Stomach smooth muscle (tissue), 2 donors: Measurements from ENCODE around the gene YAF2.

Experiments
- H3K27ac ChIP-seq: one replicate; pipeline ENCODE4 v1.7.0; 2013; ENCODE audit warnings: mild to moderate bottlenecking, low read length, inconsistent platforms
- H3K27me3 ChIP-seq, 2 donors: one replicate each; pipeline ENCODE4 v1.7.0; 2013; ENCODE audit warnings: low read length in 2 of 2; ENCODE audit not compliant: insufficient read depth in 2 of 2, control insufficient read depth in 1 of 2
- H3K36me3 ChIP-seq, 2 donors: one replicate each; pipeline ENCODE4 v1.7.0; 2013; ENCODE audit warnings: low read length in 2 of 2; ENCODE audit not compliant: control insufficient read depth in 2 of 2, insufficient read depth in 2 of 2
- H3K4me1 ChIP-seq: one replicate; pipeline ENCODE4 v1.7.0; 2013; ENCODE audit warnings: low read length; ENCODE audit not compliant: control insufficient read depth, insufficient read depth
- H3K4me3 ChIP-seq, 2 donors: one replicate each; pipeline ENCODE4 v1.7.0; 2013; ENCODE audit warnings: low read length in 2 of 2
- H3K9ac ChIP-seq, 2 donors: one replicate each; pipeline ENCODE4 v1.7.0; 2013; ENCODE audit warnings: low read length in 2 of 2, mild to moderate bottlenecking in 1 of 2
- H3K9me3 ChIP-seq, 2 donors: one replicate each; pipeline ENCODE4 v1.7.0; 2013; ENCODE audit warnings: low read length in 2 of 2; ENCODE audit not compliant: control insufficient read depth in 2 of 2
- donor health status: healthy.
- donor health status: Pancreatic carcinoma.

Gene YAF2

GRCh38 chr12:42238240-42239140 is at the start of gene YAF2:
TSS of gene YAF2 (minus strand) at chr12:42238248. CDS start at chr12:42238180, 68 bp downstream.
- Histone ChIP-seq H3K9me3 (no peaks in the 10 kb centered on the region), H3K27me3 (no peaks in the 10 kb centered on the region), H3K36me3 (peaks cover 0 to 2% of the 10 kb centered on the region in 2 donors), H3K4me1 (peaks cover 3% of the 10 kb centered on the region), H3K4me3 (peak within 1 kb of the TSS; percentile 90 to 92), H3K27ac (peak within 1 kb of the TSS; percentile 60), H3K9ac (peak within 1 kb of the TSS; percentile 81 to 83)

- H3K4me1 ChIP-seq, result no peaks in the 10 kb centered on the region
- no peak overlapping the region for H3K27ac ChIP-seq
- H3K9ac ChIP-seq, result no peak overlapping the region
- no peaks in the 10 kb centered on the region for H3K36me3 ChIP-seq
- H3K4me3 ChIP-seq, result no peak overlapping the region
- H3K27me3 ChIP-seq, result no peaks in the 10 kb centered on the region
- no peaks in the 10 kb centered on the region for H3K9me3 ChIP-seq
Measured at GRCh38 chr12:42286741-42287140, 48.7 kb upstream of the YAF2 start.

DNA sequence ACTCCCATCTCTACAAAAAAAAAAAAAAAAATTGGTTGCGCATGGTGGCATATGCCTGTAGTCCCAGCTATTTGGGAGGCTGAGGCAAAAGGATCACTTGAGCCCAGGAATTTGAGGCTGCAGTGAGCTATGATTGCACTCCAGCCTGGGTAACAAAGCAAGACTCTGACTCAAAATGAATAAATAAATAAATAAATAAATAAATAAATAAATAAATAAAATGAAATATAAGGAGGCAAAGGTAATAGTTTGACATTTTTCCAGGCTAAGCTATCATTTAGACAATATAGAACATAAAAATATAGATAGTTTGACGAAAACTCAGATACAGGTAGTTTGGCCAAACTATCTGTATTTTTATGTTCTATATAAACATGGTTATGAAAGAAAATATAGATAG is 47.4 kb upstream of the YAF2 start:
- Histone ChIP-seq H3K4me3 (no peak overlapping the region), H3K9ac (no peak overlapping the region), H3K27me3 (no peaks in the 10 kb centered on the region)

GRCh38 chr12:42284876-42285275 is 46.8 kb upstream of the YAF2 start:
- no peak overlapping the region for H3K9ac ChIP-seq
- no peaks in the 10 kb centered on the region for H3K9me3 ChIP-seq
- H3K27me3 ChIP-seq, result no peaks in the 10 kb centered on the region
- no peak overlapping the region for H3K4me3 ChIP-seq
- no peak overlapping the region for H3K27ac ChIP-seq
- H3K4me1 ChIP-seq, result no peaks in the 10 kb centered on the region
- no peaks in the 10 kb centered on the region for H3K36me3 ChIP-seq

More for the DNA sequence above, 47.4 kb upstream of the YAF2 start:
- Histone ChIP-seq H3K27ac (no peak overlapping the region), H3K4me1 (no peaks in the 10 kb centered on the region), H3K36me3 (no peaks in the 10 kb centered on the region), H3K9me3 (no peaks in the 10 kb centered on the region)

DNA sequence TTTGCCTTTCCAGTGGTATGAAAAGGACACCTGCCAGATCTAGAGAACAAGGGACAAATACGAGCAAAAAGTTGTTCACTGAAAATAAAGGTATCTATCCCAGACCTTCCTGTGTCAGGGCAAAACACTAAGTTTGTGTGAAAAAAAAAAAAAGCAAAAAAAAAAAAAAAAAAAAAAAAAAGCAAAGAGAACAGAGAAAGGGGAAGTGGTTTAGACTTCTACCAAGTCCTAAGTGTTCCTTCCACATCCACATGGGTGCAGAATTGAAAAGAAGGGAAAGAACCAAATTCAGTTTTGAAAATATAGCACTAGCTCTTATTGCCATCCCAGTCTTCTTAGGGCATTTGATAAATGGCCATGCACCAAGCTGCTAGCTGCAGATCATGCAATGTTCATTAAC is 46.1 kb upstream of the YAF2 start:
- Histone ChIP-seq H3K4me1 (no peaks in the 10 kb centered on the region), H3K9ac (no peak overlapping the region), H3K4me3 (no peak overlapping the region), H3K9me3 (no peaks in the 10 kb centered on the region), H3K27me3 (no peaks in the 10 kb centered on the region), H3K36me3 (no peaks in the 10 kb centered on the region), H3K27ac (no peak overlapping the region)

DNA sequence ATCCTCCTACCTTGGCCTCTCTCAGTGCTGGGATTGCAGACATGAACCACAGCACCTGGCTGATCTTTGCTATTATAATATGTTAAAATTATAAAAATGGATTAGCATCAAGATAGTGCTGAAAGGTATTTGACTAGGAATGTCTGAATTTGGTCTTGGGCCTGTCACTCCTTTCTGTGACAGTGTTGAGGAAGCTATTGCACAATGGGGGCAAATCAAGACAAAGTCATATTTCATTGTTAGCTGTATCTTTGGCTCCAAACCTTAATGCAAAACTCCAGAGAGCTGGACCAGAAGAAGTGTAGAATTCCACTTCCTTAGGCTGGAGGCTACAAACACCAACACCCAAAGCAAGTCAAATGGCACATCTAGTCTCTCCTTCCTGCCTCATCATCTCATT is 45.7 kb upstream of the YAF2 start:
- Histone ChIP-seq H3K4me3 (no peak overlapping the region), H3K27me3 (no peaks in the 10 kb centered on the region), H3K27ac (no peak overlapping the region), H3K9ac (no peak overlapping the region), H3K4me1 (no peaks in the 10 kb centered on the region), H3K36me3 (no peaks in the 10 kb centered on the region), H3K9me3 (no peaks in the 10 kb centered on the region)

- no peaks in the 10 kb centered on the region for H3K9me3 ChIP-seq
- H3K27me3 ChIP-seq, result no peaks in the 10 kb centered on the region
- no peak overlapping the region for H3K9ac ChIP-seq
- H3K36me3 ChIP-seq, result no peaks in the 10 kb centered on the region
- H3K27ac ChIP-seq, result no peak overlapping the region
- H3K4me1 ChIP-seq, result no peaks in the 10 kb centered on the region
- H3K4me3 ChIP-seq, result no peak overlapping the region
Measured at GRCh38 chr12:42282294-42282693, 44.2 kb upstream of the YAF2 start.

GRCh38 chr12:42281844-42282243 is 43.8 kb upstream of the YAF2 start:
- Histone ChIP-seq H3K36me3 (no peaks in the 10 kb centered on the region), H3K27me3 (no peaks in the 10 kb centered on the region), H3K4me1 (no peaks in the 10 kb centered on the region), H3K27ac (no peak overlapping the region), H3K9ac (no peak overlapping the region), H3K9me3 (no peaks in the 10 kb centered on the region), H3K4me3 (no peak overlapping the region)

DNA sequence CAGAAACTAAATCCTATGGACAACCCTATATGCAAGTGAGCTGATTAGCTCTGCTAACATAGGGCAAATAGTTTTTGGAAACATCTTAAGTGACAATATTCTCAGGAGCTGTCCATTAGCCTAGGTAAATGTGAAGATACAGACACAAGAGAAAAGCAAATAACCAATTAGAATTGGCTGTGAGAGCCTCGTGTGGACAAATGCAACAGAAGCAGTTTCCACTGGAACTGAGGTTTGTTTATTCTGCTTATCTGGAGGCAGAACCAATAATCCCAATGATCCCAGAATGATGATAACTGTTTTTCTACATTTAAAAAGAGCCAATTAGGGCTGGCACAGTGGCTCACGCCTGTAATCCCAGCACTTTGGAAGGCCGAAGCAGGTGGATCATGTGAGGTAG is 43.2 kb upstream of the YAF2 start:
- Histone ChIP-seq H3K27ac (no peak overlapping the region), H3K9ac (no peak overlapping the region), H3K36me3 (no peaks in the 10 kb centered on the region), H3K4me1 (no peaks in the 10 kb centered on the region), H3K27me3 (no peaks in the 10 kb centered on the region), H3K4me3 (no peak overlapping the region), H3K9me3 (no peaks in the 10 kb centered on the region)

DNA sequence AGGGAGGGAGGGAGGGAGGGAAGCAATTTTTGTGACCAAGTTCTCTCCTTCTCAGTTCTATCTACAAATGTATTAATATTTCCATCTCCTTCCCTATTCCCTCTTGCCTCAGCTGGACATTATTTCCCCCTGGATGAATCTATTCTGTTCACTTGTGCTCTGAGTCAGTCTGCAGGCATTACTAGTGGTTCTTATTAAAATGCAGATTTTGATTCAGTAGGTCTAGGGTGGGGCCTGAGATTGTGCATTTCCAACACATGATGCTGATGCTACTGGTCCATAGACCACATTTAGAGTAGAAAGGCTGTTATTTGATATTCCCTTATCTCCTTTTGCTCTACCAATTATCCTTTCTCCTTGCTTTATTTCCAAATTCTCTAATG is 40.1 kb upstream of the YAF2 start:
- no peaks in the 10 kb centered on the region for H3K4me1 ChIP-seq
- H3K36me3 ChIP-seq, result no peaks in the 10 kb centered on the region
- no peak overlapping the region for H3K4me3 ChIP-seq
- H3K27me3 ChIP-seq, result no peaks in the 10 kb centered on the region
- H3K9me3 ChIP-seq, result no peaks in the 10 kb centered on the region
- H3K9ac ChIP-seq, result no peak overlapping the region
- no peak overlapping the region for H3K27ac ChIP-seq

DNA sequence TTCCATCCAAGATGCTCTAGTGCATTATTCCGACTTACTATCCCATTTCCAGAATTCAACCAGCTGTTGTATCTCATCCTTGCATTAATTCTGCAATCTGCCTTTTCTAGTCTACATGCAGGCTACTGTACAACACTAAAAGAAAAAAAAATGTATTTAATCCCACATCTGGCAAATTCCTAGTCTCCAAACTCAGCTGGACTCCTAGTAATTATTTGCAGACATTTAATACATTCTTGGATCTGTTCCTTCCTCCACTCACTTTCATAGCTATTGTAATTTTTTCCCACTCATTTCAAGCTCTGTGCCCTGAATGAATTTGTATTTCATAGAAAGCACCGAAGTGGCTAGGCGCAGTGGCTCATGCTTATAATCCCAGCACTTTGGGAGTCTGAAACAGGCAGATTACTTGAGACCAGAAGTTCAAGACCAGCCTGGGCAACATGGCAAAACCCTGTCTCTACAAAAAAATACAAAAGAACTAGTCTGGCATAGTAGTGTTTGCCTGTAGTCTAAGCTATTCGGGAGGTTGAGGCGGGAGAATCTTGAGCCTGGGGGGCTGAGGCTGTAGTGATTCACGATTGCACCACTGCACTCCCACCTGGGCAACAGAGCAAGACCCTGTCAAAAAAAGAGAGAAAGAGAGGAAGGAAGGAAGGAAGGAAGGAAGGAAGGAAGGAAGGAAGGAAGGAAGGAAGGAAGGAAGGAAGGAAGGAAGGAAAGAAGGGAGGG is 39.5 kb upstream of the YAF2 start:
- H3K9me3 ChIP-seq, result no peaks in the 10 kb centered on the region

More for the DNA sequence above, 39.5 kb upstream of the YAF2 start:
- no peak overlapping the region for H3K27ac ChIP-seq
- H3K4me1 ChIP-seq, result no peaks in the 10 kb centered on the region
- no peak overlapping the region for H3K4me3 ChIP-seq
- H3K27me3 ChIP-seq, result no peaks in the 10 kb centered on the region
- no peak overlapping the region for H3K9ac ChIP-seq
- H3K36me3 ChIP-seq, result no peaks in the 10 kb centered on the region
